Measurements from ENCODE around the gene PSMG1.
"Not testable (repeated sequence)": the region's sequence is repeated elsewhere in the genome, so short reads cannot be mapped to it uniquely, and the experiment has no call there.

The PSMG1 gene

GRCh38 chr21:39183272-39184049 lies at the start of gene PSMG1:
Gene PSMG1 (minus strand): TSS chr21:39183451. CDS start chr21:39183385, 66 bp downstream.
- DNase-seq (ENCODE audit: low read depth) = peak; percentile 93

- no peak for DNase-seq (ENCODE audit: low read depth)
These were observed 49.6 kb upstream of the PSMG1 start for GRCh38 chr21:39232861-39233291.

GRCh38 chr21:39224930-39225329 lies 41.7 kb upstream of the PSMG1 start:
- DNase-seq (ENCODE audit: low read depth) = no peak

- no peak for DNase-seq (ENCODE audit: low read depth)
These were observed 38.8 kb upstream of the PSMG1 start for GRCh38 chr21:39221997-39222486.

- DNase-seq (ENCODE audit: low read depth) = no peak
These were observed 38.2 kb upstream of the PSMG1 start for GRCh38 chr21:39221282-39221996.

GRCh38 chr21:39220875-39221274 lies 37.6 kb upstream of the PSMG1 start:
- DNase-seq (ENCODE audit: low read depth) = not testable (repeated sequence)

GRCh38 chr21:39220150-39220549 lies 36.9 kb upstream of the PSMG1 start:
- no peak for DNase-seq (ENCODE audit: low read depth)

GRCh38 chr21:39218082-39218409 lies 34.8 kb upstream of the PSMG1 start:
- DNase-seq (ENCODE audit: low read depth) = no peak

GRCh38 chr21:39217356-39218081 lies 34.3 kb upstream of the PSMG1 start:
- no peak for DNase-seq (ENCODE audit: low read depth)

GRCh38 chr21:39216290-39216689 lies 33.0 kb upstream of the PSMG1 start:
- no peak for DNase-seq (ENCODE audit: low read depth)

- DNase-seq (ENCODE audit: low read depth) = no peak
These were observed 31.8 kb upstream of the PSMG1 start for GRCh38 chr21:39215078-39215477.

GRCh38 chr21:39209334-39209688 lies 26.1 kb upstream of the PSMG1 start:
- DNase-seq (ENCODE audit: low read depth) = no peak

GRCh38 chr21:39208624-39209333 lies 25.5 kb upstream of the PSMG1 start:
- DNase-seq (ENCODE audit: low read depth) = no peak

GRCh38 chr21:39204134-39204533 lies 20.9 kb upstream of the PSMG1 start:
- no peak for DNase-seq (ENCODE audit: low read depth)

- DNase-seq (ENCODE audit: low read depth) = no peak
These were observed 15.5 kb upstream of the PSMG1 start for GRCh38 chr21:39198800-39199199.

GRCh38 chr21:39197448-39198233 lies 14.4 kb upstream of the PSMG1 start:
- no peak for DNase-seq (ENCODE audit: low read depth)

GRCh38 chr21:39196838-39197237 lies 13.6 kb upstream of the PSMG1 start:
- DNase-seq (ENCODE audit: low read depth) = no peak

- no peak for DNase-seq (ENCODE audit: low read depth)
These were observed 13.1 kb upstream of the PSMG1 start for GRCh38 chr21:39196310-39196709.

- no peak for DNase-seq (ENCODE audit: low read depth)
These were observed 10.1 kb upstream of the PSMG1 start for GRCh38 chr21:39193380-39193779.

GRCh38 chr21:39189857-39190604 lies 6.8 kb upstream of the PSMG1 start:
- no peak for DNase-seq (ENCODE audit: low read depth)
